Measurements from ENCODE around the gene OBI1.

The OBI1 gene

DNA sequence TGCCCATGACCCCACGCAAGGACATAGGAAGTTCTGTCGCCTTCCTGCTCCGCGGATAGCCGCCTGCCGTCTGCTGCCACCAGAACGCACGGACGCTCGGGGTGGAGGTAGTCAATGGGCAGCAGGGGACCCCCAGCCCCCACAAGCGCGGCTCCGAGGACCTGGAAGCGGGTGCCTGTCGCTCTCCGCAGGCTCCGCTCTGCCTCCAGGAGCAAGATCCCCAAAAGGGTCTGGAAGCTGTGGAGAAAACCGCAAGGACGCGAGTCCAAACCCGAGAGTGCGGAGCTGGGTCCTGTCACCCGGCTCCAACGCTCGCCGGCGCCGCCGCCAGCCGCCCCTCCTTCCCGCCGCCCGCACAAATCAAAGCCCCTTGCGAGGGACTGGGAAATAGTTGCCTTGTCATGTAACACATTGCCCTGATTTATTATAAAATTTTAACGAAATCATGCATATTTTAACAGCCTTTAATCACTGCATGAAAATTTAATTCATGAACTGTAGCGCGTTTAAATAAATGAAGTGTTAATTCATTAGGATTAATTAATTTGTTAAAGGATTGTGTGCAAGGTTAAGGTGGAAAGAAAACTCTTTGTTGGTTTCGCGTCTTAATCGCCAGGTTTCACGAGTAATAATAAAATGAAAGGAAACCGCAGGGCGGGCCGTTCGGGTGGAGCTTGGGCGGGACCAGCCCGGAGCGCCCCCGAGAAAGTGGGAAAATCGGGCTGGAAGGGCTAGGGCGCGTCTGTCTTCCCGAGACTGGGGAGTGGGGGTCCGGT is 50.1 kb downstream of the OBI1 start:
- H3K4me2 ChIP-seq, result peak overlapping the region; percentile 25; the same call in 1 of the 2 replicates
- no peaks in the 10 kb centered on the region for H4K20me1 ChIP-seq (ENCODE audit: insufficient read depth)
- no peak for TF ChIP-seq CTCF (conservative IDR thresholded peaks at IDR 0.05; ENCODE audit: low read depth, low read length)
- no peak overlapping the region for H3K4me3 ChIP-seq (IDR thresholded peaks at IDR 0.05; ENCODE audit: insufficient read depth, low read depth, low read length)
- no peaks in the 10 kb centered on the region for H3K27me3 ChIP-seq (ENCODE audit: insufficient read depth, low read depth)
- no peak overlapping the region for H3K9ac ChIP-seq
- no peaks in the 10 kb centered on the region for H3K4me1 ChIP-seq (ENCODE audit: low read depth, poor library complexity, severe bottlenecking)
- H3K79me2 ChIP-seq (ENCODE audit: insufficient read depth, low read depth), result no peaks in the 10 kb centered on the region
- no peak overlapping the region for H3K27ac ChIP-seq
- H2AFZ ChIP-seq (ENCODE audit: low read depth), result no peak overlapping the region; the same call in 1 of the 2 replicates
- no peaks in the 10 kb centered on the region for H3K36me3 ChIP-seq (ENCODE audit: insufficient read depth)

- Histone ChIP-seq H4K20me1 (ENCODE audit: insufficient read depth) (no peaks in the 10 kb centered on the region), H3K4me2 (no peak overlapping the region), H3K27me3 (ENCODE audit: insufficient read depth, low read depth) (no peaks in the 10 kb centered on the region), H3K4me1 (ENCODE audit: low read depth, poor library complexity, severe bottlenecking) (no peaks in the 10 kb centered on the region), H2AFZ (ENCODE audit: low read depth) (no peak overlapping the region), H3K9ac (no peak overlapping the region), H3K27ac (no peak overlapping the region), H3K79me2 (ENCODE audit: insufficient read depth, low read depth) (no peaks in the 10 kb centered on the region), H3K4me3 (IDR thresholded peaks at IDR 0.05; ENCODE audit: insufficient read depth, low read depth, low read length) (no peak overlapping the region), H3K36me3 (ENCODE audit: insufficient read depth) (no peaks in the 10 kb centered on the region)
- no peak for TF ChIP-seq CTCF (conservative IDR thresholded peaks at IDR 0.05; ENCODE audit: low read depth, low read length)
These were observed 50.7 kb downstream of the OBI1 start for GRCh38 chr13:78608252-78608687.

DNA sequence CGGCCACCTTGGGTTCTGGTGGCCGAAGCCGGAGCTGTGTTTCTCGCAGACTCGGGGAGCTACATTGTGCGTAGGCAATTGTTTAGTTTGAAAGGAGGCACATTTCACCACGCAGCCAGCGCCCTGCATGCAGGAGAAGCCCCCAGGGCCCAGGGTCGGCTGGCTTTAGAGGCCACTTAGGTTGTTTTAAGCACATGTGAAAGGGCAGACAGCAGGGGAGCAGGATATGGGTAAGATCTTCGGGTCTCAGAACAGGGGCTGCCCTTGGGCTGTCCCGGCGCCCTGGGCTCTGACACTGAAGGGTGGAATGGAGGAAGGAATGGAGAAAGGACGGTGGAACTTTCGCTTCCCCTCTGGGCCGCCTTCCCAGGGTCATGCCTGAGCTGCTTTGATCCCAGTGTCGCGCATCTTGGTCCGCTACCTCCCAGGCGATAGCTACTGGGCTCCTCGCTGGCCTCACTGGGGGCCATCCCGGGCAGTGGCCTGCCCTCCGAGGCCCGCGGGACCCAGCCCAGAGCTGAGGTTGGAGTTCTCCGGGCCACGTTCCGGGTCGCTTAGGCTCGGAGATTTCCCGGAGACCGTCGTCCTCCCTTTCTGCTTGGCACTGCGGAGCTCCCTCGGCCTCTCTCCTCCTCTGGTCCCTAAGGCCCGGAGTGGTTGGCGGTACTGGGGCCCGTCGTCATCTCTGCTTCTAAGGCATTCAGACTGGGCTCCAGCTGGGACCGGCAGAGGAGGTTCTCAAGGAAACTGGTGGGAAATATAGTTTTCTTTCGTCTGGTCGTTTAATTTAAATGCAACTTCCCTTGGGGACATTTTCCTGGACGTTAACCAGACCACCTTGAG is 51.3 kb downstream of the OBI1 start:
- Histone ChIP-seq H3K4me1 (ENCODE audit: low read depth, poor library complexity, severe bottlenecking) (no peaks in the 10 kb centered on the region), H3K27ac (no peak overlapping the region), H2AFZ (ENCODE audit: low read depth) (no peak overlapping the region), H3K36me3 (ENCODE audit: insufficient read depth) (no peaks in the 10 kb centered on the region), H3K79me2 (ENCODE audit: insufficient read depth, low read depth) (no peaks in the 10 kb centered on the region), H3K27me3 (ENCODE audit: insufficient read depth, low read depth) (no peaks in the 10 kb centered on the region), H3K4me3 (IDR thresholded peaks at IDR 0.05; ENCODE audit: insufficient read depth, low read depth, low read length) (no peak overlapping the region), H4K20me1 (ENCODE audit: insufficient read depth) (no peaks in the 10 kb centered on the region), H3K9ac (no peak overlapping the region), H3K4me2 (no peak overlapping the region)
- no peak for TF ChIP-seq CTCF (conservative IDR thresholded peaks at IDR 0.05; ENCODE audit: low read depth, low read length)

- H3K27me3 ChIP-seq (ENCODE audit: insufficient read depth, low read depth), result no peaks in the 10 kb centered on the region
- H3K79me2 ChIP-seq (ENCODE audit: insufficient read depth, low read depth), result no peaks in the 10 kb centered on the region
- no peak overlapping the region for H3K27ac ChIP-seq
- H3K9ac ChIP-seq, result no peak overlapping the region
- no peaks in the 10 kb centered on the region for H4K20me1 ChIP-seq (ENCODE audit: insufficient read depth)
- H2AFZ ChIP-seq (ENCODE audit: low read depth), result no peak overlapping the region
- H3K4me1 ChIP-seq (ENCODE audit: low read depth, poor library complexity, severe bottlenecking), result no peaks in the 10 kb centered on the region
- no peak overlapping the region for H3K4me3 ChIP-seq (IDR thresholded peaks at IDR 0.05; ENCODE audit: insufficient read depth, low read depth, low read length)
- no peak overlapping the region for H3K4me2 ChIP-seq
- TF ChIP-seq CTCF (conservative IDR thresholded peaks at IDR 0.05; ENCODE audit: low read depth, low read length), result no peak
- no peaks in the 10 kb centered on the region for H3K36me3 ChIP-seq (ENCODE audit: insufficient read depth)
These were observed 52.2 kb downstream of the OBI1 start for GRCh38 chr13:78606471-78607408.

All from KMS-11 (cell line).